ENCODE results near the gene LIN7A. TPM values are rescaled to one million over a fixed set of nuclear protein-coding genes. Genes with fewer than 3 reads are reported as not detected.
"Not testable (repeated sequence)": the region's sequence is repeated elsewhere in the genome, so short reads cannot be mapped to it uniquely, and the experiment has no call there.

Gene LIN7A
- total RNA-seq, 2 experiments from 2014 or later, result not detected

DNA sequence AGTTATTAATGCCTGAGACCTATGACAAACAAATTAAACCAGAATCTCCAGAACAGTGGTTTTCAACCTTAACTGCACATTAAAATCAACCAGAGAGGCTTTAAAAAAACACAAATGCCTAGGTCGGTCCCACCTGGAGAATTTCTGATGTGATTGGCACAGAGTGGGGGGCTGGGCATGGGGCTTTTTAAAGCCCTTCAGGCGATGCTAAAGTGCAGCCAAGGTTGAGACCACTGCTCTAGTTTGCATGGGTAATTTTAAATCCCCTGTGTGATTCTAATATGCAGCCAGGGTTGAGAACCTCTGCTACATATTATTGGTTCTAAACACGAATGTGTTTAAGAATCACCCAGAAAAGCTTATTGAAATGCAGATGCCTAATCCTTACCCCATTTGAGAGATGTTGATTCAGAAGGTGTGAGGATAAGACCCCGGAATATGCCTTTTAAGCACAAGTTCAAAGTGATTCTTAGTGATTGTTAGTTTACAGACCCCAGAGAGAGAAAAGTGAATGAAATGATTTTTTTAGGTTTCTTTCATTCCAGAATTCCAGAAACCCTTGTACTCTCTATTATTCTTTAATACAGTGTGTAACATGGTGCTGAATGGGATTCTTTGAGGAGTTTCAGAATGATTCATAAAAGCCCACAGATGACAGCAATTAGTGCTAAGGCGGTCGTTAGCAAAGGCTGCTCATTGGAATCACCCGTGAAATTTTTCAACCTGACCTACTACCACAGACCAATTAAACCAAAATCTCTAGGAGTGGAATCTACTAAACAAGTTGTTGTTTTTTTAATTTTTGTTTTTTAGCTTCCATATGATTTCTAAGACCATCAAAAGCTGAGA is 44.9 kb downstream of the LIN7A start:
- ChIA-PET POLR2A (no interaction called here), CTCF (no interaction called here)
- DNase-seq, result no peak
- H3K27ac ChIP-seq (ENCODE audit: low read depth in 1 of 2, low read length in 2 of 2), result no peak overlapping the region
- no peak for ATAC-seq (ENCODE audit: poor library complexity)
- H3K9me3 ChIP-seq (ENCODE audit: control insufficient read depth in 1 of 2, insufficient read depth in 1 of 2, low read length in 2 of 2), result no peaks in the 10 kb centered on the region
- H3K36me3 ChIP-seq (ENCODE audit: insufficient read depth, low read length), result no peaks in the 10 kb centered on the region
- Mint-ChIP-seq H3K9me3 (peaks cover 15% of the 10 kb centered on the region), H3K4me3 (no peak overlapping the region), H3K36me3 (ENCODE audit: low read depth) (no peaks in the 10 kb centered on the region), H3K27me3 (no peaks in the 10 kb centered on the region), H3K4me1 (ENCODE audit: low read depth) (no peaks in the 10 kb centered on the region), H3K27ac (no peak overlapping the region)
- no peaks in the 10 kb centered on the region for H3K27me3 ChIP-seq (ENCODE audit: control insufficient read depth in 1 of 2, insufficient read depth in 2 of 2, low read length in 2 of 2)
- intact Hi-C loops (cut with DNase I, micrococcal nuclease), result no loop called here
- H3K4me3 ChIP-seq (ENCODE audit: low read length), result no peak overlapping the region
- H3K4me1 ChIP-seq (ENCODE audit: insufficient read depth, low read length), result no peaks in the 10 kb centered on the region
- TF ChIP-seq, protein P1, sequence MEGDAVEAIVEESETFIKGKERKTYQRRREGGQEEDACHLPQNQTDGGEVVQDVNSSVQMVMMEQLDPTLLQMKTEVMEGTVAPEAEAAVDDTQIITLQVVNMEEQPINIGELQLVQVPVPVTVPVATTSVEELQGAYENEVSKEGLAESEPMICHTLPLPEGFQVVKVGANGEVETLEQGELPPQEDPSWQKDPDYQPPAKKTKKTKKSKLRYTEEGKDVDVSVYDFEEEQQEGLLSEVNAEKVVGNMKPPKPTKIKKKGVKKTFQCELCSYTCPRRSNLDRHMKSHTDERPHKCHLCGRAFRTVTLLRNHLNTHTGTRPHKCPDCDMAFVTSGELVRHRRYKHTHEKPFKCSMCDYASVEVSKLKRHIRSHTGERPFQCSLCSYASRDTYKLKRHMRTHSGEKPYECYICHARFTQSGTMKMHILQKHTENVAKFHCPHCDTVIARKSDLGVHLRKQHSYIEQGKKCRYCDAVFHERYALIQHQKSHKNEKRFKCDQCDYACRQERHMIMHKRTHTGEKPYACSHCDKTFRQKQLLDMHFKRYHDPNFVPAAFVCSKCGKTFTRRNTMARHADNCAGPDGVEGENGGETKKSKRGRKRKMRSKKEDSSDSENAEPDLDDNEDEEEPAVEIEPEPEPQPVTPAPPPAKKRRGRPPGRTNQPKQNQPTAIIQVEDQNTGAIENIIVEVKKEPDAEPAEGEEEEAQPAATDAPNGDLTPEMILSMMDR (IDR thresholded peaks at IDR 0.05), result no peak

DNA sequence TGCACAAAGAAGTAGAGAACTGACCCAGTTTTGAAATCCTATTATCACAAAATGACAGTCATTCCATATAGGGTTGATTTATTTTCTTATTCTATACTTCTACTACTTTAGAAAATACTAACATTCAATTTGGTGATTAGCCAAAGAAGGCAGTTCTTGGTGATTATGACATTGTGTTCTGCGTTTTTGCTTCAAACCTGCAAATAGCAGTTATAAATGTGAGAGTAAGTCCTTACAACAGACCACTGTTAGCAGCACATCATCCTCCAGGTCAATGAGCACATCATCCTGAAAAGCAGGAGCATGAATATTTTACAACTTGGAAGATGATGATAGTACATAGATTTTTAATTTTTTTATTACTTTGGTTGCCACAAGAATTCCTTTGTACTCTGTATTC is 53.1 kb downstream of the LIN7A start:
- H3K27ac Mint-ChIP-seq, result no peak overlapping the region
- DNase-seq, result no peak
- no peaks in the 10 kb centered on the region for H3K27me3 Mint-ChIP-seq
- POLR2A ChIA-PET, result no interaction called here
- Histone ChIP-seq H3K36me3 (ENCODE audit: insufficient read depth, low read length) (no peaks in the 10 kb centered on the region), H3K27ac (ENCODE audit: low read depth in 1 of 2, low read length in 2 of 2) (no peak overlapping the region), H3K9me3 (ENCODE audit: control insufficient read depth in 1 of 2, insufficient read depth in 1 of 2, low read length in 2 of 2) (no peaks in the 10 kb centered on the region), H3K4me3 (ENCODE audit: low read length) (no peak overlapping the region), H3K4me1 (ENCODE audit: insufficient read depth, low read length) (no peaks in the 10 kb centered on the region), H3K27me3 (ENCODE audit: control insufficient read depth in 1 of 2, insufficient read depth in 2 of 2, low read length in 2 of 2) (no peaks in the 10 kb centered on the region)
- no peak for ATAC-seq (ENCODE audit: poor library complexity)
- TF ChIP-seq, protein P1 (IDR thresholded peaks at IDR 0.05), result no peak
- no peaks in the 10 kb centered on the region for H3K4me1 Mint-ChIP-seq (ENCODE audit: low read depth)
- no peak overlapping the region for H3K4me3 Mint-ChIP-seq
- intact Hi-C loops (cut with DNase I, micrococcal nuclease), result no loop called here
- CTCF ChIA-PET, result no interaction called here
- H3K9me3 Mint-ChIP-seq, result peaks cover 7% of the 10 kb centered on the region
- no peaks in the 10 kb centered on the region for H3K36me3 Mint-ChIP-seq (ENCODE audit: low read depth)

DNA sequence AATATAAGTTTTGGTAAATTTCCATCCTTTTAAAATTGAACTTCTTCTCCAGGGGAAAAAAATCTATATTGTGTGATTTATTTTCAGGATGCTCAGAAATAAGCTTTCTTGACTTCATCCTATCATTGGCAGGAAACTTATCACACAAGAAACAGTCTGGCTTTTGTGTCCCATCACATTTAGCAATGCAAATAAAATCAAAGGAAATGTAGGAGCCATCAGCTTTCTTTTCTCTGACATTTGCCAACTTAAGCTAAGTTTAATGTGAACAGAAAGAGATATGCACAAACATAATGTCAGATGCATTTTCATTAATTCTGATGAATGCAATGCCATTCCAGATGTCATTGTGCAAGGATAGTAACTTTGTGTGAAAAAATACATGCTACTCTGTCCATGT is 56.6 kb downstream of the LIN7A start:
- no peaks in the 10 kb centered on the region for H3K4me1 Mint-ChIP-seq (ENCODE audit: low read depth)

DNA sequence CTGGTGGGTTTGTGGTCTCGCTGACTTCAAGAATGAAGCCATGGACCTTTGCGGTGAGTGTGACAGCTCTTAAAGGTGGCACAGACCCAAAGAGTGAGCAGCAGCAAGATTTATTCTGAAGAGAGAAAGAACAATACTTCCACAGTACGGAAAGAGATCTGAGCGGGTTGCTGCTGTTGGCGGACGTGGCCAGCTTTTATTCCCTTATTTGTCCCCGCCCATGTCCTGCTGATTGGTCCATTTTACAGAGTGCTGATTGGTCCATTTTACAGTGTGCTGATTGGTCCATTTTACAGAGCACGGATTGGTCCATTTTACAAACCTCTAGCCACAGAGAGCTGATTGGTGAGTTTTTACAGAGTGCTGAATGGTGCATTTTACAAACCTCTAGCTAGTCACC is 59.3 kb downstream of the LIN7A start:
- H3K27ac Mint-ChIP-seq; H3K4me3 Mint-ChIP-seq; ATAC-seq (ENCODE audit: poor library complexity); POLR2A ChIA-PET; intact Hi-C loops (cut with DNase I, micrococcal nuclease); DNase-seq; H3K9me3 Mint-ChIP-seq; H3K27me3 Mint-ChIP-seq; H3K27ac ChIP-seq (ENCODE audit: low read depth in 1 of 2, low read length in 2 of 2); CTCF ChIA-PET; H3K4me1 Mint-ChIP-seq (ENCODE audit: low read depth); H3K4me1 ChIP-seq (ENCODE audit: insufficient read depth, low read length); H3K36me3 Mint-ChIP-seq (ENCODE audit: low read depth); H3K4me3 ChIP-seq (ENCODE audit: low read length); H3K36me3 ChIP-seq (ENCODE audit: insufficient read depth, low read length); H3K9me3 ChIP-seq (ENCODE audit: control insufficient read depth in 1 of 2, insufficient read depth in 1 of 2, low read length in 2 of 2); H3K27me3 ChIP-seq (ENCODE audit: control insufficient read depth in 1 of 2, insufficient read depth in 2 of 2, low read length in 2 of 2): not testable (repeated sequence)

More for the DNA sequence above, 56.6 kb downstream of the LIN7A start:
- no peaks in the 10 kb centered on the region for H3K36me3 ChIP-seq (ENCODE audit: insufficient read depth, low read length)
- CTCF ChIA-PET, result no interaction called here
- ATAC-seq (ENCODE audit: poor library complexity), result no peak
- H3K4me3 ChIP-seq (ENCODE audit: low read length), result no peak overlapping the region
- Mint-ChIP-seq H3K9me3 (peaks cover 3% of the 10 kb centered on the region), H3K4me3 (no peak overlapping the region), H3K27me3 (no peaks in the 10 kb centered on the region), H3K36me3 (ENCODE audit: low read depth) (no peaks in the 10 kb centered on the region), H3K27ac (no peak overlapping the region)
- intact Hi-C loops (cut with DNase I, micrococcal nuclease), result no loop called here
- no peaks in the 10 kb centered on the region for H3K4me1 ChIP-seq (ENCODE audit: insufficient read depth, low read length)
- H3K27me3 ChIP-seq (ENCODE audit: control insufficient read depth in 1 of 2, insufficient read depth in 2 of 2, low read length in 2 of 2), result no peaks in the 10 kb centered on the region
- TF ChIP-seq, protein P1 (IDR thresholded peaks at IDR 0.05), result no peak
- POLR2A ChIA-PET, result no interaction called here
- no peaks in the 10 kb centered on the region for H3K9me3 ChIP-seq (ENCODE audit: control insufficient read depth in 1 of 2, insufficient read depth in 1 of 2, low read length in 2 of 2)
- DNase-seq, result no peak
- H3K27ac ChIP-seq (ENCODE audit: low read depth in 1 of 2, low read length in 2 of 2), result no peak overlapping the region

Measured in CD4-positive, alpha-beta T cell (primary cell).